ENCODE results near the gene KRABD2.

KRABD2 gene

DNA sequence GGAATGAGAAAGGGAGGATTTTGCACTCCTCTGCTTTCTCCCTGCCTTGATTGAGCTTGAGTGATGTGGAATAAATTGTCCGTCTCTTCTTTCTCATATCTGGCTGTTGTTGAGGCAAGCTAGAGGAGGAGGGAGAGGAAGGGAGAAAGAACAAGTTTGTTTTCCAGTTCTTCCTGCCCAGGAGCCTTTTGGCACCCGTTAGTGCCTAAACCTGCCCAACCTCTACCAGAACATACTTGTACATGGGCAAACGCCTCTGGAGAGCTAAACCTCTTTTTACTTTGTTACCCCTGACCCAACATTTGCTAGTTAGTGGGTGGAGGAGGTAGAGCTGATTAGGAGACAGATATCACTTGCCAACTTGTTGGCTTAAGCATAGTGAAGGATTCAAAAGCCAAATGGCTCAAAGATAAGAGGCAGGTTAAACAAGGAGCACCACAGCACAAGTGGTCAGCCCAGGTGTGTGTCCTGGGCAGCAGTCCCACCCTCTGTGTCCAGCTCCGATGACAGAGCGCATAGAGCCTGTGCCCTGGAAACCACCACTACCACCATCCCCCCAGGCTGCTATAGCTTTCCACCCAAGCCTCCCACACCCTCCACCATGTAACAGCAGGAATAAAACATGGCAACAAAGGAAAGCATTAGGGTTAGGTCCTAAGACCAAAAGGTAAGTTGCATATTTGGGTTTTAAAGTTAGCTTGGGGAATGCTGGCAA, 30.4 kb downstream of the KRABD2 start:
- H3K4me3 ChIP-seq (replicated peaks in 1 of 2; ENCODE audit: low read depth in 1 of 2, low read length in 2 of 2): no peak overlapping the region

More for the DNA sequence above, 30.4 kb downstream of the KRABD2 start:
- no TSS peak for BruUV-seq (replicated peaks)
- H2AFZ ChIP-seq (ENCODE audit: low read depth, low read length, poor library complexity, severe bottlenecking): no peak overlapping the region
- H3K27me3 ChIP-seq (ENCODE audit: insufficient read depth, low read length): peaks cover 5% of the 10 kb centered on the region; the same call in 1 of the 2 replicates
- DNase-seq (ENCODE audit: low read depth, low spot score): no peak
- H4K20me1 ChIP-seq (ENCODE audit: insufficient read depth): no peaks in the 10 kb centered on the region; the same call in 1 of the 2 replicates
- POLR2A ChIA-PET: no interaction called here
- H3K79me2 ChIP-seq (ENCODE audit: insufficient read depth, low read length): no peaks in the 10 kb centered on the region
- no peaks in the 10 kb centered on the region for H3K36me3 ChIP-seq (ENCODE audit: control insufficient read depth in 1 of 2, insufficient read depth in 2 of 2, low read length in 2 of 2)
- no peaks in the 10 kb centered on the region for H3K4me1 ChIP-seq (ENCODE audit: control insufficient read depth in 1 of 2, insufficient read depth in 2 of 2, low read length in 2 of 2)
- intact Hi-C loops (cut with micrococcal nuclease): no loop called here
- no peaks in the 10 kb centered on the region for H3K9me3 ChIP-seq (ENCODE audit: control insufficient read depth in 1 of 2, insufficient read depth in 1 of 2, low read depth in 1 of 2, low read length in 2 of 2)
- RAD21 ChIA-PET (ENCODE audit: low non-redundant PET in 1 of 2, low total read pairs in 2 of 2, uncharacterized antibody in 2 of 2, unreplicated experiment in 2 of 2): no interaction called here
- no peak overlapping the region for H3K9ac ChIP-seq (ENCODE audit: low read length)
- TF ChIP-seq FOSL1 (IDR thresholded peaks at IDR 0.05; ENCODE audit: low read depth): no peak
- no peak for TF ChIP-seq EGR1 (IDR thresholded peaks at IDR 0.05; ENCODE audit: low read depth)
- TF ChIP-seq SRF (IDR thresholded peaks at IDR 0.05; ENCODE audit: low read depth): no peak
- TF ChIP-seq RAD21 (IDR thresholded peaks at IDR 0.05; ENCODE audit: low read depth): no peak
- TF ChIP-seq ELF1 (IDR thresholded peaks at IDR 0.05; ENCODE audit: borderline replicate concordance, low read depth): no peak
- no peak for TF ChIP-seq ZNF274 (IDR thresholded peaks at IDR 0.05; ENCODE audit: low read depth, low read length)
- TF ChIP-seq, protein P1, sequence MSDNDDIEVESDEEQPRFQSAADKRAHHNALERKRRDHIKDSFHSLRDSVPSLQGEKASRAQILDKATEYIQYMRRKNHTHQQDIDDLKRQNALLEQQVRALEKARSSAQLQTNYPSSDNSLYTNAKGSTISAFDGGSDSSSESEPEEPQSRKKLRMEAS (IDR thresholded peaks at IDR 0.05): no peak
- TF ChIP-seq POLR2A (IDR thresholded peaks at IDR 0.05; ENCODE audit: borderline replicate concordance, extremely low read depth, insufficient read depth, insufficient read length): no peak
- TF ChIP-seq POLR2AphosphoS5 (IDR thresholded peaks at IDR 0.05; ENCODE audit: low read depth, low read length): no peak
- no peak for TF ChIP-seq ZFX (IDR thresholded peaks at IDR 0.05)
- TF ChIP-seq, protein P2, sequence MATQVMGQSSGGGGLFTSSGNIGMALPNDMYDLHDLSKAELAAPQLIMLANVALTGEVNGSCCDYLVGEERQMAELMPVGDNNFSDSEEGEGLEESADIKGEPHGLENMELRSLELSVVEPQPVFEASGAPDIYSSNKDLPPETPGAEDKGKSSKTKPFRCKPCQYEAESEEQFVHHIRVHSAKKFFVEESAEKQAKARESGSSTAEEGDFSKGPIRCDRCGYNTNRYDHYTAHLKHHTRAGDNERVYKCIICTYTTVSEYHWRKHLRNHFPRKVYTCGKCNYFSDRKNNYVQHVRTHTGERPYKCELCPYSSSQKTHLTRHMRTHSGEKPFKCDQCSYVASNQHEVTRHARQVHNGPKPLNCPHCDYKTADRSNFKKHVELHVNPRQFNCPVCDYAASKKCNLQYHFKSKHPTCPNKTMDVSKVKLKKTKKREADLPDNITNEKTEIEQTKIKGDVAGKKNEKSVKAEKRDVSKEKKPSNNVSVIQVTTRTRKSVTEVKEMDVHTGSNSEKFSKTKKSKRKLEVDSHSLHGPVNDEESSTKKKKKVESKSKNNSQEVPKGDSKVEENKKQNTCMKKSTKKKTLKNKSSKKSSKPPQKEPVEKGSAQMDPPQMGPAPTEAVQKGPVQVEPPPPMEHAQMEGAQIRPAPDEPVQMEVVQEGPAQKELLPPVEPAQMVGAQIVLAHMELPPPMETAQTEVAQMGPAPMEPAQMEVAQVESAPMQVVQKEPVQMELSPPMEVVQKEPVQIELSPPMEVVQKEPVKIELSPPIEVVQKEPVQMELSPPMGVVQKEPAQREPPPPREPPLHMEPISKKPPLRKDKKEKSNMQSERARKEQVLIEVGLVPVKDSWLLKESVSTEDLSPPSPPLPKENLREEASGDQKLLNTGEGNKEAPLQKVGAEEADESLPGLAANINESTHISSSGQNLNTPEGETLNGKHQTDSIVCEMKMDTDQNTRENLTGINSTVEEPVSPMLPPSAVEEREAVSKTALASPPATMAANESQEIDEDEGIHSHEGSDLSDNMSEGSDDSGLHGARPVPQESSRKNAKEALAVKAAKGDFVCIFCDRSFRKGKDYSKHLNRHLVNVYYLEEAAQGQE (IDR thresholded peaks at IDR 0.05; ENCODE audit: low read depth): no peak
- TF ChIP-seq JUND (IDR thresholded peaks at IDR 0.05): no peak
- no peak for TF ChIP-seq YY1 (IDR thresholded peaks at IDR 0.05; ENCODE audit: extremely low read depth, insufficient replicate concordance, low read depth, low read length)
- no peak for ATAC-seq
- no peak overlapping the region for H3K27ac ChIP-seq (ENCODE audit: low read depth, low read length)
- H3K9me2 ChIP-seq (ENCODE audit: insufficient read depth): no peaks in the 10 kb centered on the region
- CTCF ChIA-PET: no interaction called here
- H3K4me2 ChIP-seq (ENCODE audit: low read length): no peak overlapping the region
